Lower lobe of right lung (tissue), 2 donors: ENCODE data around the gene RGS16. TPM values are rescaled to one million over a fixed set of nuclear protein-coding genes. Genes with fewer than 3 reads are reported as not detected.

Experiments used
- ATAC-seq, 2 donors: fragments of 200-7000 bp; cut with Tn5 transposase; one replicate each; pipeline ENCODE4 v1.9.1; 2020 to 2022; ENCODE audit warnings: mild to moderate bottlenecking in 2 of 2, moderate library complexity in 2 of 2
- DNase-seq: peaks from one replicate; pipeline ENCODE4 v3.0.0-alpha.2; 2020
- H3K27ac ChIP-seq: fragments of 200-600 bp; one replicate; pipeline ENCODE4 v1.8.0; 2022
- H3K27me3 ChIP-seq: fragments of 200-600 bp; one replicate; pipeline ENCODE4 v1.8.0; 2022; ENCODE audit warnings: low read depth
- H3K36me3 ChIP-seq: fragments of 200-600 bp; one replicate; pipeline ENCODE4 v1.8.0; 2022; ENCODE audit warnings: mild to moderate bottlenecking
- H3K4me1 ChIP-seq: fragments of 200-600 bp; one replicate; pipeline ENCODE4 v1.8.0; 2022
- H3K4me3 ChIP-seq: fragments of 200-600 bp; one replicate; pipeline ENCODE4 v1.8.0; 2022; ENCODE audit warnings: mild to moderate bottlenecking
- H3K9me3 ChIP-seq: fragments of 200-600 bp; one replicate; pipeline ENCODE4 v1.8.0; 2022
- CTCF ChIP-seq: fragments of 200-600 bp; IDR thresholded peaks from one replicate; pipeline ENCODE4 v1.8.0; 2022; ENCODE audit warnings: antibody characterized with exemption, mild to moderate bottlenecking
- intact Hi-C: fragments of 100-400 bp; cut with DNase I; formaldehyde crosslinking; loops from one replicate; pipeline ENCODE4 v1.11.0; 2022
- total RNA-seq: library from RNA; stranded (reverse); fragmentation: NEBNext Ultra II Directional; extraction: Animal tissue kit (Norgen Biotek cat#: 25700); gene quantifications from one replicate; pipeline ENCODE4 v1.2.1, GENCODE V29; 2021
- donor health status: DM: no; HTN: yes; CAD: no; lungs with severe emphysema.

Gene RGS16
- total RNA-seq, 1 donor from 2014 or later, result 14.6 TPM

- no peaks in the 10 kb centered on the region for H3K9me3 ChIP-seq
- DNase-seq (no peak), ATAC-seq (no peak)
- TF ChIP-seq CTCF, result no peak
- peak overlapping the region; percentile 68 for H3K4me3 ChIP-seq
- H3K36me3 ChIP-seq, result peaks cover 31% of the 10 kb centered on the region
- no peaks in the 10 kb centered on the region for H3K27me3 ChIP-seq
- H3K27ac ChIP-seq, result no peak overlapping the region
- H3K4me1 ChIP-seq, result peaks cover 50% of the 10 kb centered on the region
- intact Hi-C loops, result loop anchor here (5.0 kb wide), 1 partner anchor 181 kb away; no protein-coding TSS in a partner anchor
Measured at GRCh38 chr1:182600745-182601415, 3.3 kb downstream of the RGS16 start.

- Histone ChIP-seq H3K4me3 (no peak overlapping the region), H3K4me1 (peaks cover 50% of the 10 kb centered on the region), H3K27me3 (no peaks in the 10 kb centered on the region), H3K9me3 (no peaks in the 10 kb centered on the region), H3K27ac (no peak overlapping the region), H3K36me3 (peaks cover 31% of the 10 kb centered on the region)
- ATAC-seq (no peak), DNase-seq (no peak)
- no peak for TF ChIP-seq CTCF
- intact Hi-C loops, result loop anchor here (5.0 kb wide), 1 partner anchor 182 kb away; no protein-coding TSS in a partner anchor
Measured at GRCh38 chr1:182600036-182600713, 4.0 kb downstream of the RGS16 start.

GRCh38 chr1:182599339-182599738, 4.8 kb downstream of the RGS16 start:
- Histone ChIP-seq H3K4me3 (no peak overlapping the region), H3K36me3 (peaks cover 31% of the 10 kb centered on the region), H3K27ac (no peak overlapping the region), H3K27me3 (no peaks in the 10 kb centered on the region), H3K9me3 (no peaks in the 10 kb centered on the region), H3K4me1 (peaks cover 46% of the 10 kb centered on the region)
- ATAC-seq, result no peak
- no peak for DNase-seq
- intact Hi-C loops, result no loop called here
- peak; percentile 34 for TF ChIP-seq CTCF

GRCh38 chr1:182598296-182598695, 5.9 kb downstream of the RGS16 start:
- H3K27ac ChIP-seq, result no peak overlapping the region
- no peak overlapping the region for H3K4me3 ChIP-seq
- intact Hi-C loops, result no loop called here
- no peaks in the 10 kb centered on the region for H3K27me3 ChIP-seq
- H3K4me1 ChIP-seq, result peaks cover 37% of the 10 kb centered on the region
- ATAC-seq (no peak), DNase-seq (no peak)
- H3K9me3 ChIP-seq, result no peaks in the 10 kb centered on the region
- H3K36me3 ChIP-seq, result peaks cover 31% of the 10 kb centered on the region
- TF ChIP-seq CTCF, result no peak

- intact Hi-C loops, result no loop called here
- peaks cover 35% of the 10 kb centered on the region for H3K4me1 ChIP-seq
- TF ChIP-seq CTCF, result no peak
- no peak overlapping the region for H3K27ac ChIP-seq
- no peaks in the 10 kb centered on the region for H3K27me3 ChIP-seq
- ATAC-seq (no peak), DNase-seq (no peak)
- no peaks in the 10 kb centered on the region for H3K9me3 ChIP-seq
- H3K4me3 ChIP-seq, result no peak overlapping the region
- peaks cover 31% of the 10 kb centered on the region for H3K36me3 ChIP-seq
Measured at GRCh38 chr1:182596934-182597333, 7.3 kb downstream of the RGS16 start.
